IPS-20b (cell line): ENCODE measurements around the gene EEF2KMT.
"Not testable (repeated sequence)": the region's sequence is repeated elsewhere in the genome, so short reads cannot be mapped to it uniquely, and the experiment has no call there.

Experiments
- H3K27ac ChIP-seq: one replicate; pipeline ENCODE4 v1.5.1; 2013; ENCODE audit warnings: low read length
- H3K27me3 ChIP-seq: 2 replicates; pipeline ENCODE4 v1.6.1; 2013; ENCODE audit warnings: mild to moderate bottlenecking, low read length, inconsistent platforms; ENCODE audit not compliant: insufficient read depth
- H3K36me3 ChIP-seq: 2 replicates; pipeline ENCODE4 v1.6.1; 2013; ENCODE audit warnings: low read depth, mild to moderate bottlenecking, inconsistent platforms, low read length, moderate library complexity; ENCODE audit not compliant: insufficient read depth
- H3K4me1 ChIP-seq: 2 replicates; pipeline ENCODE4 v1.6.1; 2013; ENCODE audit warnings: mild to moderate bottlenecking, control low read depth, inconsistent platforms, low read length, moderate library complexity; ENCODE audit not compliant: insufficient read depth
- H3K4me3 ChIP-seq: 2 replicates; pipeline ENCODE4 v1.5.1; 2013; ENCODE audit warnings: mild to moderate bottlenecking, low read length, inconsistent platforms
- H3K9ac ChIP-seq: 2 replicates; pipeline ENCODE4 v1.6.1; 2013; ENCODE audit warnings: low read depth, mild to moderate bottlenecking, inconsistent platforms, low read length, moderate library complexity
- H3K9me3 ChIP-seq: 2 replicates; pipeline ENCODE4 v1.6.1; 2013; ENCODE audit warnings: mild to moderate bottlenecking, low read depth, low read length, inconsistent platforms; ENCODE audit not compliant: insufficient read depth

The EEF2KMT gene

DNA sequence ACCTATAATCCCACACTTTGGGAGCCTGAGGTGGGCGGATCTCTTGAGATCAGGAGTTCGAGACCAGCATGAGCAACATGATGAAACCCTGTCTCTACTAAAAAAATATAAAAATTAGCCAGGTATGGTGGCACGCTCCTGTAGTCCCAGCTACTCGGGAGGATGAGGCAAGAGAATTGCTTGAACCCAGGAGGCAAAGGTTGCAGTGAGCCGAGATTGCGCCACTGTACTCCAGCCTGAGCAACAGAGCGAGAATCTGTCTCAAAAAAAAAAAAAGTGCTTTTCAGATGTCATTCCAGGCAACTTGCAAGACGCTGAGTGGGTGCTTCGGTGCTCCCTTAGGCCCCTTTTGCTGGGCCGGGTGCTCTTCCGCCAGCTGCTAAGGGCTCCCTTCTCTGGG is 53.0 kb downstream of the EEF2KMT start:
- not testable (repeated sequence) for H3K27me3 ChIP-seq, H3K9me3 ChIP-seq, H3K4me1 ChIP-seq, H3K4me3 ChIP-seq, H3K27ac ChIP-seq, H3K36me3 ChIP-seq, H3K9ac ChIP-seq

GRCh38 chr16:5044011-5044540 is 53.5 kb downstream of the EEF2KMT start:
- no peak overlapping the region for H3K9ac ChIP-seq
- H3K27me3 ChIP-seq, result no peaks in the 10 kb centered on the region
- no peak overlapping the region for H3K4me3 ChIP-seq
- H3K9me3 ChIP-seq, result no peaks in the 10 kb centered on the region
- no peak overlapping the region for H3K27ac ChIP-seq
- H3K4me1 ChIP-seq, result no peaks in the 10 kb centered on the region
- no peaks in the 10 kb centered on the region for H3K36me3 ChIP-seq

- Histone ChIP-seq H3K4me1 (no peaks in the 10 kb centered on the region), H3K9ac (no peak overlapping the region), H3K9me3 (no peaks in the 10 kb centered on the region), H3K27me3 (no peaks in the 10 kb centered on the region), H3K27ac (no peak overlapping the region), H3K4me3 (no peak overlapping the region), H3K36me3 (no peaks in the 10 kb centered on the region)
These were observed 54.9 kb downstream of the EEF2KMT start for GRCh38 chr16:5042574-5043171.

GRCh38 chr16:5041600-5042133 is 55.9 kb downstream of the EEF2KMT start:
- Histone ChIP-seq H3K36me3 (no peaks in the 10 kb centered on the region), H3K4me3 (no peak overlapping the region), H3K9me3 (no peaks in the 10 kb centered on the region), H3K27me3 (no peaks in the 10 kb centered on the region), H3K27ac (no peak overlapping the region), H3K4me1 (peaks cover under 1% of the 10 kb centered on the region; the same call in 1 of the 2 replicates), H3K9ac (no peak overlapping the region)

GRCh38 chr16:5040451-5040850 is 57.1 kb downstream of the EEF2KMT start:
- Histone ChIP-seq H3K27me3 (no peaks in the 10 kb centered on the region), H3K36me3 (no peaks in the 10 kb centered on the region), H3K4me1 (peaks cover 8% of the 10 kb centered on the region; the same call in 1 of the 2 replicates), H3K4me3 (no peak overlapping the region), H3K27ac (no peak overlapping the region), H3K9me3 (no peaks in the 10 kb centered on the region), H3K9ac (no peak overlapping the region)

DNA sequence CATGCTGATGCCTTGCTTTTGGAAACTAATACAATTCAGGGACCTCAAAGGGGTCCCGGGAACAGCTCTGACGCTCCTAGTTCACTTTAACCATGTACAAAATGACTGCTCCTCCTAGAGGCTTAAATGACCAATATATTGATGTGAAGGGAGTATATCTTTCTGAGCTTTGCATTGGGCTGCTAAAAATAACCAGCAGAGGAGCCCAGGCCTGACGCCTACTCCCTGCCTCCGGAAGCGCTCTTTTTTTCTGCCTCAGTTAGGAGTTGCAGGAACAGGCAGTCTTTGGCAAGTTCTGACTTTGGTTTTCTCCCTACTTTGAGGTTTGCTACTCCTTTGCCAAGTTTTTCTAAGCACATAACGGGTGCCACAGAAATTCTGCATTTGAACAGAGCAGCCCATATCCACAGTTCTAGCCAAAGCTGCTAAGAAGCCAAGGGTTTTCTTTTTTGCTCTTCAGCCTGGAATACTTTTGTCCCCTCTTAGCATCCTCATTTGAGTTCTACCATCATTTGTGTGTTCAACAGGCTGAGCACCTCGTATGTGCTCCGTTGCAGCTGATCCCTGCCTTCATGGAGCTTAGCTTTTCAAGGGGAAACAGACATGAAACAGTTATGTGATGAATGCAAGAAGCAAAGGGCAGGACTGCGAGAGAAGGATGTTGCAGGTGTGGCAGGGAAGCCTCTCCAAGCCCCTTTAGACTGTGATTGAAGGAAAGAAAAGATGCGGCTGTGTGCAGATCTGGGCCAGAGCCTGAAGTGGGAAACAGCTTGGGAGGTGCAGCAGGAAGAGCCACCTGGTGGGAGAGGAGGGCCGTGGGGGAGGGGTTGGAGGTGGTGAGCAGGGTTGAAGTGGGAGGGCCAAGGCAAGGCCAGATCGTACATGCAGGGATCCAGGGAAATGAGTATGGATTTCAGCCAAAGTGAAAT is 61.1 kb downstream of the EEF2KMT start:
- Histone ChIP-seq H3K9me3 (no peaks in the 10 kb centered on the region), H3K27me3 (peaks cover 7% of the 10 kb centered on the region), H3K9ac (peak overlapping the region; percentile 61; the same call in 1 of the 2 replicates), H3K36me3 (no peaks in the 10 kb centered on the region), H3K4me3 (peak overlapping the region; percentile 33; the same call in 1 of the 2 replicates), H3K27ac (no peak overlapping the region), H3K4me1 (peaks cover 12% of the 10 kb centered on the region; the same call in 1 of the 2 replicates)

- Histone ChIP-seq H3K4me3 (no peak overlapping the region), H3K4me1 (peaks cover 12% of the 10 kb centered on the region; the same call in 1 of the 2 replicates), H3K9ac (no peak overlapping the region; the same call in 1 of the 2 replicates), H3K36me3 (no peaks in the 10 kb centered on the region), H3K9me3 (no peaks in the 10 kb centered on the region), H3K27ac (no peak overlapping the region), H3K27me3 (peaks cover 7% of the 10 kb centered on the region)
These were observed 61.7 kb downstream of the EEF2KMT start for GRCh38 chr16:5035909-5036227.
